HG03520 (cell line): ENCODE data around the gene OR10J1.
"Not testable (repeated sequence)": the region's sequence is repeated elsewhere in the genome, so short reads cannot be mapped to it uniquely, and the experiment has no call there.

ENCODE experiments used
- ATAC-seq: cut with Tn5 transposase; IDR thresholded peaks from one replicate; pipeline ENCODE4 v1.9.1; 2021; ENCODE audit warnings: mild to moderate bottlenecking, moderate library complexity; ENCODE audit not compliant: unreplicated experiment

Gene OR10J1

GRCh38 chr1:159439422-159439821, at the start of gene OR10J1:
OR10J1 (plus strand) TSS chr1:159439722; CDS start chr1:159439792, 70 bp downstream.
- ATAC-seq, result no peak

GRCh38 chr1:159406821-159407220, 32.7 kb upstream of the OR10J1 start:
- ATAC-seq, result no peak

- ATAC-seq, result no peak
These were observed 30.6 kb upstream of the OR10J1 start for GRCh38 chr1:159408862-159409400.

- no peak for ATAC-seq
These were observed 17.7 kb upstream of the OR10J1 start for GRCh38 chr1:159421821-159422220.

GRCh38 chr1:159428536-159428935, 11.0 kb upstream of the OR10J1 start:
- ATAC-seq, result no peak

- ATAC-seq, result no peak
These were observed 10.3 kb upstream of the OR10J1 start for GRCh38 chr1:159429074-159429861.

- ATAC-seq, result no peak
These were observed 8.5 kb upstream of the OR10J1 start for GRCh38 chr1:159430985-159431384.

GRCh38 chr1:159431904-159432303, 7.6 kb upstream of the OR10J1 start, which contains the start of gene OR10J4:
OR10J4 (plus strand) TSS chr1:159432204.
- ATAC-seq, result no peak

- ATAC-seq, result no peak
These were observed 3.1 kb upstream of the OR10J1 start for GRCh38 chr1:159436469-159436868.

GRCh38 chr1:159441360-159441759, 1.8 kb downstream of the OR10J1 start:
- ATAC-seq, result no peak

GRCh38 chr1:159442428-159442827, 2.9 kb downstream of the OR10J1 start:
- ATAC-seq, result no peak

- ATAC-seq, result no peak
These were observed 3.7 kb downstream of the OR10J1 start for GRCh38 chr1:159443066-159443750.

GRCh38 chr1:159444511-159444910, 5.0 kb downstream of the OR10J1 start:
- ATAC-seq, result no peak

- ATAC-seq, result no peak
These were observed 8.7 kb downstream of the OR10J1 start for GRCh38 chr1:159448181-159448580.

GRCh38 chr1:159449605-159450004, 10.1 kb downstream of the OR10J1 start:
- ATAC-seq, result not testable (repeated sequence)

- ATAC-seq, result no peak
These were observed 20.0 kb downstream of the OR10J1 start for GRCh38 chr1:159459551-159459950.

- ATAC-seq, result no peak
These were observed 25.7 kb downstream of the OR10J1 start for GRCh38 chr1:159465191-159465603.

- ATAC-seq, result no peak
These were observed 28.8 kb downstream of the OR10J1 start for GRCh38 chr1:159468321-159468720.

GRCh38 chr1:159469921-159470533, 30.5 kb downstream of the OR10J1 start:
- ATAC-seq, result no peak

- ATAC-seq, result no peak
These were observed 33.8 kb downstream of the OR10J1 start for GRCh38 chr1:159473335-159473734.

GRCh38 chr1:159474926-159475325, 35.4 kb downstream of the OR10J1 start:
- no peak for ATAC-seq
